Stimulated activated CD8-positive, alpha-beta memory T cell treated with anti-CD3 and anti-CD28 coated beads, Interleukin-7, amount 100 ng/mL, for 1 hour (primary cell): Measurements from ENCODE around the gene PADI6.
"Not testable (repeated sequence)": the region's sequence is repeated elsewhere in the genome, so short reads cannot be mapped to it uniquely, and the experiment has no call there.

ENCODE experiments used
- DNase-seq, 2 donors: peaks; one replicate each; pipeline ENCODE4 v3.0.0-alpha.2; 2020; ENCODE audit warnings: low read depth in 2 of 2

PADI6 gene

GRCh38 chr1:17404034-17404684 lies 32.2 kb downstream of the PADI6 start:
- no peak for DNase-seq

GRCh38 chr1:17404820-17405219 lies 32.8 kb downstream of the PADI6 start:
- no peak for DNase-seq

- peak in 1 of 2 donors; percentile 10 for DNase-seq
Observed at GRCh38 chr1:17405898-17406759, 34.1 kb downstream of the PADI6 start.

GRCh38 chr1:17406760-17407475 lies 34.9 kb downstream of the PADI6 start:
- DNase-seq: not testable (repeated sequence)

- not testable (repeated sequence) for DNase-seq
Observed at GRCh38 chr1:17407786-17408514, 36.0 kb downstream of the PADI6 start.

- no peak for DNase-seq
Observed at GRCh38 chr1:17409391-17409811, 37.4 kb downstream of the PADI6 start.

GRCh38 chr1:17412093-17412870 lies 40.3 kb downstream of the PADI6 start:
- DNase-seq: no peak

- DNase-seq: no peak
Observed at GRCh38 chr1:17414022-17414421, 42.0 kb downstream of the PADI6 start.

- DNase-seq: no peak
Observed at GRCh38 chr1:17416389-17416788, 44.4 kb downstream of the PADI6 start.

- peak; percentile 47 to 48 for DNase-seq
Observed at GRCh38 chr1:17419626-17420328, 47.8 kb downstream of the PADI6 start.

GRCh38 chr1:17420391-17420918 lies 48.5 kb downstream of the PADI6 start:
- no peak for DNase-seq

GRCh38 chr1:17422461-17422860 lies 50.5 kb downstream of the PADI6 start:
- DNase-seq: no peak

- no peak for DNase-seq
Observed at GRCh38 chr1:17423781-17424245, 51.8 kb downstream of the PADI6 start.

GRCh38 chr1:17425806-17426600 lies 54.0 kb downstream of the PADI6 start:
- DNase-seq: no peak

GRCh38 chr1:17427696-17428660 lies 56.0 kb downstream of the PADI6 start:
- DNase-seq: no peak

- DNase-seq: no peak
Observed at GRCh38 chr1:17429183-17429582, 57.2 kb downstream of the PADI6 start.

GRCh38 chr1:17432412-17432811 lies 60.4 kb downstream of the PADI6 start:
- no peak for DNase-seq

GRCh38 chr1:17433261-17433660 lies 61.3 kb downstream of the PADI6 start:
- no peak for DNase-seq
